HG03469 (cell line): ENCODE data around the gene PLEKHD1.

Experiments used
- ATAC-seq: cut with Tn5 transposase; IDR thresholded peaks from one replicate; pipeline ENCODE4 v1.9.1; 2021; ENCODE audit warnings: mild to moderate bottlenecking, moderate library complexity, moderate number of reproducible peaks; ENCODE audit not compliant: unreplicated experiment

PLEKHD1 gene

GRCh38 chr14:69518289-69519101 lies 34.0 kb downstream of the PLEKHD1 start:
- ATAC-seq = no peak

- ATAC-seq = no peak
Observed at GRCh38 chr14:69519204-69520100, 34.9 kb downstream of the PLEKHD1 start.

GRCh38 chr14:69522026-69522425 lies 37.5 kb downstream of the PLEKHD1 start:
- ATAC-seq = no peak

- no peak for ATAC-seq
Observed at GRCh38 chr14:69525896-69526295, 41.4 kb downstream of the PLEKHD1 start.

GRCh38 chr14:69527635-69528034 lies 43.1 kb downstream of the PLEKHD1 start:
- ATAC-seq = no peak

GRCh38 chr14:69528143-69528542 lies 43.6 kb downstream of the PLEKHD1 start:
- no peak for ATAC-seq

- ATAC-seq = no peak
Observed at GRCh38 chr14:69528930-69529329, 44.4 kb downstream of the PLEKHD1 start.

GRCh38 chr14:69529563-69529962 lies 45.0 kb downstream of the PLEKHD1 start:
- no peak for ATAC-seq

- no peak for ATAC-seq
Observed at GRCh38 chr14:69530095-69530494, 45.6 kb downstream of the PLEKHD1 start.

- ATAC-seq = no peak
Observed at GRCh38 chr14:69531135-69531534, 46.6 kb downstream of the PLEKHD1 start.

GRCh38 chr14:69532561-69533340 lies 48.2 kb downstream of the PLEKHD1 start:
- ATAC-seq = no peak

GRCh38 chr14:69535230-69535848 lies 50.8 kb downstream of the PLEKHD1 start:
- no peak for ATAC-seq

- no peak for ATAC-seq
Observed at GRCh38 chr14:69536971-69537370, 52.4 kb downstream of the PLEKHD1 start.

- ATAC-seq = no peak
Observed at GRCh38 chr14:69537900-69538299, 53.4 kb downstream of the PLEKHD1 start.

- no peak for ATAC-seq
Observed at GRCh38 chr14:69538766-69539165, 54.2 kb downstream of the PLEKHD1 start.

- ATAC-seq = no peak
Observed at GRCh38 chr14:69539631-69540410, 55.3 kb downstream of the PLEKHD1 start.

- no peak for ATAC-seq
Observed at GRCh38 chr14:69540654-69541335, 56.3 kb downstream of the PLEKHD1 start.

- ATAC-seq = no peak
Observed at GRCh38 chr14:69542311-69542710, 57.8 kb downstream of the PLEKHD1 start.
